HT-29 (cell line): ENCODE measurements around the gene MICU1. TPM values are rescaled to one million over a fixed set of nuclear protein-coding genes. Genes with fewer than 3 reads are reported as not detected.
"Not testable (repeated sequence)": the region's sequence is repeated elsewhere in the genome, so short reads cannot be mapped to it uniquely, and the experiment has no call there.

Experiments used
- DNase-seq: peaks from one replicate; pipeline ENCODE4 v3.0.0-alpha.2; 2015; ENCODE audit warnings: low spot score
- total RNA-seq: library from RNA; depleted of rRNA; stranded (reverse); fragments of >200 nt; shearing (Covaris generic); gene quantifications from 2 replicates; pipeline ENCODE4 v1.2.3, GENCODE V29; 2014

MICU1 gene
- total RNA-seq, 1 experiment from 2014 or later = 21.1 TPM

DNA sequence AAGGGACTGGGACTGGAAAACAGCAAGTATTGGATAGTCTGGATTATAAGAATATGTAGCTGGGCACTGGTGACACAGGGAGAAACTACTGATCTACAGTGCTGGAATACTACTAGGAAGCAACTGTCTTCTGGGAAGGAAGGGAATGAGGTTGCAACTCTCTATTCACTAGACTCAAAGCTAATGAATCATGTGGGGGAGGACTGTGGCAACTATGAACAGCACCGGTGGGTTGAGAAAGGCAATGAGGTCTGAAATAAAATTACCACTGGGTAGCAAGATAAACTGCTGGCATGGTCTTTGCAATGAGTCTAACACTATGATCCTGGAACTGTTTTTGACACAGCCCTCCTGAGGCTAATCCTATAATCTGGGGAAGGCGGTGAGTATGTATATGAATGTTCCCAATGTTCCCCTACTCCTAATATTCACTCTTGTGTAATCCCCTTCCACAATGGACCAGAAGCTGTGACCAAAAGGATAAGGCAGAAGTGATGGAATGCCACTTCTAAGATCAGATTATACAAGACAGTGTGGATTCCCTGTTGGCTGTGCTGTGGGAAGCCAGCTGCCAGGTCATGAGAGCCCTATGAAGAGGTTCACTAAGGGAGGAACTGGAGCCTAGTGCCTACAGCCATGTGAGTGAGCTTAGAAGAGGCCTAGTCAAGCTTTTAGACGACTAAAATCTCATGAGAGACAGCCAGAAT lies 169.8 kb downstream of the MICU1 start:
- no peak for DNase-seq

DNA sequence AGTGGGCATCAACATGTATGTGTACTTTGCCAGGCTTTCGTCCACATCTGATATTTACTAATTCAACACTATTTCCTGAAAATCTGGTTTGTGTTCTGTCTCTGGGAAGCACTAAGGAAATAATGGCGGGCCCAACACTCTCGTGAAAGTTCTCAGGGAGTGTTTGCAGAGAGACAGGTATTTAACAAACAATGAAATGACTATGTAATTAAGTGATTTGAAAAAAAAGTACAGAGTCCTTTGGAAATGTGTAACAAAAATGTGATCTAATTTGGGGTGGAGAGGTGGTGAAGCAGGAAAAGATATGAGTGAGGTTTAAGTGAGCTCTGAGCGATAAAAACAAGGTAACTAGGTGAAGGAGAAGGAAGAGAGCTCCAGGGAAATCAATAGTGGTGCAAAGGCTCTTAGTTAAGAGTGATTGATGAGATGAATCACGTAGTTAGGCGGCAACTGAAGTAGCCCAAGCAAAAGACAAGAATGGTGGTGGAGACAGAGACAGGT lies 175.9 kb downstream of the MICU1 start:
- DNase-seq = peak; percentile 82

DNA sequence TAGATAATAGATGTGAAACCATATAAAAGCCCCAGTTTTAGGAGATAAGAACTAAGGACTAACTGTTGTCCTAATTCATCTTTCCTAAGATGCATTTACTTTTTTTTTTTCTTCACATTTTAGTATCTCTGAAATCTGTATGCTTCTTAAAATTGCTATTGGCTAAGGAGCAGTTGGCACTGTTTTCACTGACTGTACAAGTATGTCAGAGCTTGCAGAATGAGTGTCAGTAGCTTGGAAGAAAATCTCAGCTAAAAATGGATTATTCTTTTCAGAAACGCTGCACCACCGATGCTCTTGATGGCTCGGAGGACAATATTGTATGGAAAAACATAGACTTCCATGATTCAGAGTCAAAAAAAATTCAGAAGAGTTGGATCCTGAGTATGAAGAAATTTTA lies 180.0 kb downstream of the MICU1 start:
- DNase-seq = no peak

DNA sequence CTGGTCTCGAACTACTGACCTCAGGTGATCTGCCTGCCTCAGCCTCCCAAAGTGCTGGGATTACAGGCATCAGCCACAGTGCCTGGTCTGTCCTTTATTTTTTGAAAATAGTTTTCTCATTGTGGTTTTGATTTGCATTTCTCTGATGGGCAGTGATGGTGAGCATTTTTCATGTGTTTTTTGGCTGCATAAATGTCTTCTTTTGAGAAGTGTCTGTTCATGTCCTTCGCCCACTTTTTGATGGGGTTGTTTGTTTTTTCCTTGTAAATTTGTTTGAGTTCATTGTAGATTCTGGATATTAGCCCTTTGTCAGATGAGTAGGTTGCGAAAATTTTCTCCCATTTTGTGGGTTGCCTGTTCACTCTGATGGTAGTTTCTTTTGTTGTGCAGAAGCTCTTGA lies 182.9 kb downstream of the MICU1 start:
- not testable (repeated sequence) for DNase-seq

DNA sequence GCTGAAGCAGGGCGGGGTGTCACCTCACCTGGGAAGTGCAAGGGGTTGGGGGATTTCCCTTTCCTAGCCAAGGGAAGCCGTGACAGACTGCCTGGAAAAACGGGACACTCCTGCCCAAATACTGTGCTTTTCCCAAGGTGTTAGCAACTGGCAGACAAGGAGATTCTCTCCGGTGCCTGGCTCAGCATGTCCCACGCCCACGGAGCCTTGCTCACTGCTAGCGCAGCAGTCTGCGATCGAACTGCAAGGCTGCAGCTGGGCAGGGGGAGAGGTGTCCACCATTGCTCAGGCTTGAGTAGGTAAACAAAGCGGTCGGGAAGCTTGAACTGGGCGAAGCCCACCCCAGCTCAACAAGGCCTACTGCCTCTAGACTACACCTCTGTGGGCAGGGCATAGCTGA lies 190.3 kb downstream of the MICU1 start:
- DNase-seq = no peak

DNA sequence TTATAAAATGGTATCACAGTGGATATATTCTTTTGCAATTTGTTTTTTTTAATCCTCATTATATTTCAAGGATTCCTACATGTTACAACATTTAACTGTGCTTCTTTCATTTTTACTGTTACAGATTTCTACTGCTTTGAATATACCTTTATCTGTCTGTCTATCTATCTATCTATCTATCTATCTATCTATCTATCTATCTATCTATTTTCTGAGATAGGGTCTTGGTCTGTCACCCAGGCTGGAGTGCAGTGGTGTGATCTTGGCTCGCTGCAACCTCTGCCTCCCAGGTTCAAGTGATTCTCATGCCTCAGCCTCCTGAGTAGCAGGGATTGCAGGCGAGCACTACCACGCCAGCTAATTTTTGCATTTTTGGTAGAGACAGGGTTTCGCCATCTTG lies 194.9 kb downstream of the MICU1 start:
- not testable (repeated sequence) for DNase-seq

DNA sequence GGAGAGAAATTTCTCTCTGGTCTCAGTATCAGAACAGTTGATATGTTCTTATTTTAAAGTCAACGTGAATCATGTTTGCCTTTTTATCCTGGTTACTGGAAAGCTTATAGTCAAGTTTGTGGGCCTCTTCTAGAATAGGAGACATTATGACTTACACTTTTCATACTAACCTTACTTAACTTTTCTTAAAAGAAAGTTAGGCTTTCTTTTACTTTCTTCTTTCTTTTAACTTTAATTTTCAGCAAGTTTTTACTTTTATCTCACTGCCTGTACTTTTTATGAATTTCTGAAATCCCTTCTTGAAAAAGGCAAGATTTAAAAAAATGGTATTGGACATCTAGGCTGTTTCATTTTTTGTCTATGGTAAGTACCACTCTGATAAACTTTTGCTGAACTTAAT lies 195.9 kb downstream of the MICU1 start:
- DNase-seq = no peak

DNA sequence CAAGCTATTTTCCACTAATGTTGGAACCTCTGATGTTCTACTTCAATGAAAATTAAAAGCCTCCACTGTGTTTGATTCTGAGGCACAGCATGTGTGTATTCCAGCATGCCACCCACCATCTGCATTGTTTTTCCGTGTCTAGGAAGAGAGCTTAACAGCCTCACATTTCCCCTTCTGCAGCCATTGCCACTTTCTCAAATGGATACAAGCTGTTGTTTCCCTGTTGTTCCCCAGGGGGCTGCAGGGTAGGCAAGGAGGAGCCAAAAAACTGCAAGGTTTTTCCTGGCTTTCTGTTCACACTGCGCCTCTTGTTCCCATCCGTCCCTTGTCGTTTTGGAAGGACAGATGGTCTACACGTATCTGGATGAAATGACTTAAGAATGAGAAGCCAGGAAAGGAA lies 198.9 kb downstream of the MICU1 start:
- DNase-seq = no peak

DNA sequence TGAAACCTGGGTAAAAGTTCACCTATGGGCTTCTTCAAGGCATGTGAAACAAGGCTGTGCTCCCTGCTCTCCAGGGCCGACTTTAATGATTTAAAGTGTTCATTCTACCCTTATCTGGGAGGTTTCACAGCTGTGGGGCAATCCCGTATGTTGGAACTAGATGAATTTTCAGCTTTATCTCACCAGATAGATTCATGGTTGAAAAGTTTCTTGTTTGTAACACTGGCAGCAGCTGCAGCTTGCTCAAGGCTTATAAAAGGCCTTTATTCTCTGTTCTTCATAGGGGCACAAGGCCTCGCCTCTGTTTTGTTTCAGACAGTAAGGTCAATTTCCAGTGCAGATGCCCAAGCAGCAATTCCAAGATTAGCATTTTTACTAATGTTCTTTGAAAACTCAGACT lies 200.7 kb downstream of the MICU1 start:
- no peak for DNase-seq

DNA sequence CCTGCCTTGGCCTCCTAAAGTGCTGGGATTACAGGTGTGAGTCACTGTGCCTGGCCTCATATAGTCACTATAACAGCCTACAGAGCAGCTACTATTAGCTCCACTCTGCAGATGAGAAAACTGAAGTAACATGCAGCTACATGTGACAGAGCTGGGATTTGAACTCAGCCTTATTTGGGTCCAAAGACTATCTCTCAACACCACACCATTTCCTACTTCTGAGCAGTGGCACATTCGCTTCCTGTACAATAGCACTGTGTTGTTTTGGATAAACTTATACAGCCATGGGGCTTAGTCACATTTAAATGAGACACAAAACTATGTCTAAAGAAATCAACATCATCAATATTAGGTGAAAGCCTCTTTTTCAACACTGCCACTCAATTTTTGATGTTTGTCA lies 201.3 kb downstream of the MICU1 start:
- no peak for DNase-seq

DNA sequence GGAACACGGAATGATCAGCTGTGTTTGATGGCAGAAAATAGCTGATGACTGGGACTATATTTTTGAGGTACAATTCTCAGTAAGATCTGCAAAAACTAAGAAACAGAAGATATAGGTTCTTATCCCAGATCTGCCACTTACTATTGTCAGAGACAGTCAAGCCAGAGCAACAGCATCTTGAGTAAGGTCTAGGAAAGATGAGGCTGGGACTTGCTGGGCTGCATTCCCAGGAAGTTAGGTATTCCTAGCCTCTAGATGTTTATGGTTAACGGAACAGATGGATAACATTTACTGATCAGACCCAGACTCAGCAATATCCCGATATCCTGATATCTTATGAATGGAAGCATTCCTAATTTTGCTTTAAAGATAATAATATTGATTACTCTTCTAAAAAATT lies 202.5 kb downstream of the MICU1 start:
- no peak for DNase-seq

DNA sequence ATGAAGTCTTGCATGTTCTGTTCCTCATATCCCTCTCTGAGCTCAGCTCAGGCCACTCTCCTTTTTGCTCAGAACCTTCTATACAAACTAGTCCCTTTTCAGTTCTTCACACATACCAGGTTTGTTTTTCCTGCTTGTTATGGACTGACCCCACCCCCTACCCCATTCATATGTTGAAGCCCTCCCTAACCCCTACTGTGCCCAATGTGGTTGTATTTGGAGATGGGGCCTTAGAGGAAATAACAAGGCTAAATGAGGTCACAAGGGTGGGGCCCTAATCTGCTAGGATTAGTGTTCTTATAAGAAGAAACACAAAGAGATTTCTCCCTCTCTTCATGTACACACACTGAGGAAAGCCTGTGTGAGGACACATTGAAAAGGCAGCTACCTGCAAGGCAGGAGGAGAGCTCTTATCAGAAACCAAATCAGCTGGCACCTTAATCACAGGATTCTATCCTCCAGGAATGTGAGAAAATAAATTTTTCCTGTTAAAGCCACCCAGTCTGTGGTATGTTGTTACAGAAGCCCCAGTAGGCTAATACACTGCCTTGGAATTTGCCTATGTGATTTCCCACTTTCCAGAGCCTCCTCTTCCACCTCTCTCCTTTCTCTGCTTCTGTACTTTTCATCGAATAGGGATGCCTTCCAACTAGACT lies 203.9 kb downstream of the MICU1 start:
- no peak for DNase-seq

DNA sequence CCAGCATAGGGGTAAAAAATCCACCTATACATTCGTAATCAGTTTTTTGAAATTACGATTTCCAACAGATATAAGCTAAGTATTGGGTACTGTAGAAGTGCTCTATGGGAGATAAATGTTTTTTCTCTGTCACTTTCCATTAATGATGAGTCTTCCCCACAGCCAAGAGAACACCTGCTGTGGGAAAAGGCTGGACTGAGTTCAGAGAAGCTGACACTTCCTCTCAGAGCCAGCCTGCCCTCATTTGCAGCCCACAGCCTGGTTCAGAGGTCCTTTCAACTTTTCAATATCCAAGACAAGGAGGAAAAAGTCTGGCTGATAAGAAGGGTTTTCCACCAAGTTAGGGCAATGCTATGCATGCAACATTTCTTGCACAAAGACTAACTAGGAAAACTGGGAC lies 206.6 kb downstream of the MICU1 start:
- DNase-seq = no peak

DNA sequence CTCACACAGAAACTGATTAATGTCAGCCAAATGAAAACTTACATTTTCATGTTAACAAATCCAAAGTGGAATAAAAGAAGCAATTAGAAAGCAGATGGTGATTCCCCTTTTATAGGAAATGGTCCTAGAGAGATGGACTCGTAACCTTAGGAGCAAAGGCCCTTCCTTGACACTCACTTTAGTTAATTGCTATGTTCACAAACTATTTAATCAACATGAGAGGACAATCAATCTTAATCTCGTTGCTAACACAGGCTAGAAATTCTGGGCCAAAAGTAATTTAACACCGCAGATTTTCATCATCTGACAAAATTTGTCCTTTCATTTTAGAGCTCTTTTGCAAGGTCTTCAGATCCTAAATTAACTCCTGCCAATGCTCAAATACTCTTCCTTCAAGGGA lies 207.2 kb downstream of the MICU1 start:
- no peak for DNase-seq

DNA sequence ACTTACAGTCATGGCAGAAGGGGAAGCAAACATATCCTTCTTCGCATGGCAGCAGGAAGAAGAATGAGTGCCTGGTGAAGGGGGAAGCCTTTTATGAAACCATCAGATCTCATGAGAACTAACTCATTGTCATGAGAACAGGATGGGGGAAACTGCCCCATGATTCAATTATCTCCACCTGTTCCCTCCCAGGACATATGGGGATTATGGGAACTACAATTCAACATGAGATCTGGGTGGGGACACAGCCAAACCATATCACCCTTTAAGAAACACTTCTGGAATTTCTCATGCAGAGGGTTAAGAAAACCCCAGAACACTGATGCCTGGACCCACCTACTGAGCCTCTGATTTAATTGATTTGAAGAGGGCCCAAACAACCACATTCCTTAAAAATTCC lies 207.9 kb downstream of the MICU1 start:
- no peak for DNase-seq

DNA sequence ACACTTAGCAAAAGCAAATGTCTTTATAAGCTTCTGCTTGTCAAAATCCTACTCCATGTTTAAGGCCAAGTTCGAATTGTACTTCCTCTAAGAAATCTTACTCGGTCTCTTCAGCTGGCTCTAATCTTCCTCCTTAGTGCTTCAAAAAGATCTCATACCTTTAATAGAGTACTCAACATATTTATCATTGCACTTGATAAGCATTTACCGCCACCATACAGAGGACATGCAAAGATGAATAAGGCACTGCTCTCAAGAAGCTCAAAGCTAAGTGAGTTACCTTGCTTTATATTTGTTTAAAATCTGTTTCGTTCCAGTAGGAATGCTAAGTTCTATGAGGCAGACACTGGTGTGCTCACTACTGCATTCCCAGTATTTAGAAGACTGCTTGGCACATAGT lies 209.2 kb downstream of the MICU1 start:
- no peak for DNase-seq

DNA sequence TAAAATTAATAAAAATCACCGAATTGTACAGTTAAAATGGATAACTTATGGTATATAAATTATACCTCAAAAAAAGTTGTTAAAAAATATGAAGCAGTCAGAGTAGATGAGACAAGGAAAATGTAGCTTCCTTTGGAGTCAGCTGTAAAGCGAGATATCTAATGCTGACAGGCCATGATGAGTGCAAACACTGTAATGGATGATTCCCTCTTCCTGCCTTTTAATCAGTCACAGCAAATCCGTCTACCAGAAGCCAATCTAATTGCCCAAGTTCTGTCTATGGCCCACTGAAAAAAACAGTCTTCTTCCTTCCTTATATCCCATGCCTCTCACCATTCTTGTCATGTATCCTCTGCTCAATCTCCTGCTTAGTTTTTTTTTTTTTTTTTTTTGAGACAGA lies 211.2 kb downstream of the MICU1 start:
- no peak for DNase-seq

DNA sequence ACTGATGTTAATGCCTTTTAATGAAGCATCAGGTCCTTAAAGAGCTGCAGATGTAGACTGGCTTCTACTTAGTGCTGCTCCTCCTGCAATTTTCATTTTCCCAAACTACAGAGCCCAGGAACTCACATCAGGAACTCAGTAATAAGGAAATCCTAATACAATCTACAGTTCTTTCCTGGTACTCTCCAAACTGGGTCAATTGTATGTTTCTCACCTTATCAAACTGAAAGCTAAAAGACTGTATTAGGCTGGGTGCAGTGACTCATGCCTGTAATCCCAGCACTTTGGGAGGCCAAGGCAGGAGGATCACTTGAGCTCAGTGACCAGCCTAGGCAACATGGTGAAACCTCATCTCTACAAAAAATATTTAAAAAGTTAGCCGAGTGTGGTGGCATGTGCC lies 216.7 kb downstream of the MICU1 start:
- DNase-seq = no peak

DNA sequence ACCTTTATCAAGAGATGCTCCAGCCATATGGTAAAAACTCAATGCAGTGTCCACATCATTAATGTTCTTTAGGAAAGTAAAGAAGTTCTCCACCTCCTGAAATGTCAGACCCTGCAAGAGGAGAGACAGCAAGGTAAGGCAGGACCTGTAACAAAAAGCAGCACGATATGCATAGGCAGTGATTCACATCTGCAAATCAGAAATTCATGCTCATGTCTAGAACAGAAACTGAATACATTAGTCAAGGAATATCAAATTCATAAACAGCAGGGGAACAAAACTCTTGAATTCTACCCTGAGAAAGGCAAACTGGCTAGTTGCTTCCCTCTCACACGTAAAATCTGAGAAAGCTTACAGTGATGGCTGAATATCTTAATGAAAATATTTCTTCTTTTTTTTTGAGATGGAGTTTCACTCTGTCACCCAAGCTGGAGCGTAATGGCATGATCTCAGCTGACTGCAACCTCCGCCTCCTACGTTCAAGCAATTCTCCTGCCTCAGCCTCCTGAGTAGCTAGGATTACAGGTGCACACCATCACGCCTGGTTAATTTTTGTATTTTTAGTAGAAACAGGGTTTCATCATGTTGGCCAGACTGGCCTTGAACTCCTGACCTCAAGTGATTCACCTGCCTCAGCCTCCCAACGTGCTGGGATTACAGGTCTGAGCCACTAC lies 217.8 kb downstream of the MICU1 start:
- no peak for DNase-seq

DNA sequence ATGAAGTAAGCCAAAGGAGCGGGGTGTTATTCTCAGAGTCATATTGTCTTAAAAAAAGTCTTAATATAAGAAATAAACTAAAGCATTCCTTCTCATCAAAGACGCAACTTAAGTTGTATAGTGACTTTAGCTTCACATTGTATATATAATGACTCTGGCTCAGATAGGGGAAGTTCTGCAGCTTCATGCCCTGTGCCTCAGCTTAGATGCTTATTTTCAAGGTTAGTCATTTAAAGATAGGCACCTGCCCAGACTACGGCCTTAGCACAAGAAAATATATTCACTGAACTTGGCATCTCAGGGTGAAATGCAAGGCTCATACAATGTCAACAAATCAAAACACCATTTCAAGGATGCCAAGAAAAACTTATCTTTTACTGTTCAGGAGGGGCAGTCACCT lies 218.4 kb downstream of the MICU1 start:
- DNase-seq = no peak

DNA sequence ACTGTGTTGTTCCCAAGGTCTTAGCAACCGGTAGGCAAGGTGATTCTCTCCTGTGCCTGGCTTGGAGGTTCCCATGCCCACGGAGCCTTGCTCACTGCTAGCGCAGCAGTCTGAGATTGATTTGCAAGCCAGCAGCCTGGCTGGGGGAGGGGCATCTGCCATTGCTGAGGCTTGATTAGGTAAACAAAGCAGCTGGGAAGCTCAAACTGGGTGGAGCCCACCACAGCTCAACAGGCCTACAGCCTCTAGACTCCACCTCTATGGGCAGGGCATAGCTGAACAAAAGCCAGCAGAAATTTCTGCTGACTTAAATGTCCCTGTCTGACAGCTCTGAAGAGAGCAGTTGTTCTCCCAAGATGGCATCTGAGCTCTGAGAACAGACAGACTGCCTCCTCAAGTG lies 230.3 kb downstream of the MICU1 start:
- not testable (repeated sequence) for DNase-seq

DNA sequence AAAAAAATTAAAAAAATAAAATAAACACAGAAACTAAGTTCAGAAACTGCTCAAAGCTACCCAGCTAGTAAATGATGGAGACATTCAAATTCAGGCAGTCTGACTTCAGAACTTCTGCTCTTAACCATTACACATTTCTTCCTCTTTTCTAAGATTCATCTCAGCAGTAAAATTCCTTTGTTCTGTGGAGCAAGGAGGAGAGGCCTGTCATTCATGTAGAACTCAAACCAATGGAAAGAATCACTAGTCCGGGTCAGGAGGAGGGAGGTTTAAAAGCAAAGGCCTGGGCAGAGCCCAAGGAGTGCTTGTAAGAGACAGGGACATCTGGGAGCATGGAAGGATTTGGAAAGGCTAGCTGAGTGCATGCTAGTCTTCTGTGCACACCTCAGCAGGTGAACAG lies 233.3 kb downstream of the MICU1 start:
- no peak for DNase-seq

DNA sequence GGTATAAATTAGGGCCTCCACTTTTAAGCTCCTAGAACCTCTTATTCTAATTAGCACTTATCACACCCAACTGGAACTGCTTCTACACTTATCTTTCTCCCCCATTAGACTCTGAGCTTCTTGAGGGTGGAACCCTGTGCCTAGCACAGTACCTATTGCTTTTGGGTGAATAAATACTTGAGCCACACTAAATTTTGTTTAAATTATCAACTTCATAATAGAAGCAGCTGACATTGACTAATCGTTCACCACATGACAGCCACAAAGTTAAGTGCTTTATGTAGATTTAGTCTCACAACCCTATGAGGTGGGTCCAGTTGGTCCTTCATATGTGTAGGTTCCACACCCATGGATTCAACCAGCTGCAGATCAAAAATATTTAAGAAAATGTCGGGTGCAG lies 235.1 kb downstream of the MICU1 start:
- no peak for DNase-seq
